IMR-90 (cell line): Measurements from ENCODE around the gene GOLGA5. TPM values are rescaled to one million over a fixed set of nuclear protein-coding genes. Genes with fewer than 3 reads are reported as not detected.

Source experiments
- ATAC-seq: fragments of 200-7000 bp; cut with Tn5 transposase; 2 replicates; pipeline ENCODE4 v1.9.1; 2020; ENCODE audit warnings: low read depth, mild to moderate bottlenecking, moderate library complexity
- BruUV-seq: library from RNA; stranded (reverse); fragments of 400-500 nt; replicated peaks from 2 replicates; lab custom pipeline; 2021; lab: Mats Ljungman, UMichigan
- CTCF ChIA-PET: fragments of 300-600 bp; formaldehyde crosslinking; extraction: SDS; loops from one replicate; lab custom pipeline; 2021; ENCODE audit warnings: antibody characterized with exemption; lab: Yijun Ruan, JAX
- POLR2A ChIA-PET: fragments of 300-600 bp; sonication (Branson Sonifier 250); formaldehyde crosslinking; loops from one replicate; lab custom pipeline; 2022; ENCODE audit warnings: antibody characterized with exemption; ENCODE audit not compliant: unreplicated experiment; lab: Charles Lee
- DNase-seq: peaks from one replicate; pipeline ENCODE4 v3.0.0; 2013
- H2AFZ ChIP-seq: replicated peaks from 2 replicates; pipeline ENCODE3; 2013; ENCODE audit warnings: low read length, mild to moderate bottlenecking; ENCODE audit not compliant: poor library complexity
- H2AK5ac ChIP-seq: 2 replicates; pipeline ENCODE4 v1.6.1; 2013; ENCODE audit warnings: low read depth, low read length, inconsistent platforms
- H2AK9ac ChIP-seq: replicated peaks from 2 replicates; pipeline ENCODE3; 2013; ENCODE audit warnings: mild to moderate bottlenecking, low read depth, low read length, moderate library complexity; ENCODE audit not compliant: poor library complexity
- H2BK120ac ChIP-seq: 2 replicates; pipeline ENCODE4 v1.6.1; 2013; ENCODE audit warnings: low read depth, low read length, inconsistent platforms
- H2BK15ac ChIP-seq: 3 replicates; pipeline ENCODE4 v1.6.1; 2013; ENCODE audit warnings: low read depth, low read length, inconsistent platforms
- H2BK20ac ChIP-seq: 2 replicates; pipeline ENCODE4 v1.6.1; 2013; ENCODE audit warnings: low read depth, mild to moderate bottlenecking, inconsistent platforms, low read length, moderate library complexity
- H2BK5ac ChIP-seq: 2 replicates; pipeline ENCODE4 v1.6.1; 2013; ENCODE audit warnings: mild to moderate bottlenecking, low read depth, low read length, inconsistent platforms; ENCODE audit not compliant: poor library complexity, severe bottlenecking
- H3K14ac ChIP-seq: replicated peaks from 2 replicates; pipeline ENCODE4 v1.6.1; 2013; ENCODE audit warnings: low read depth, low read length, inconsistent platforms
- H3K18ac ChIP-seq: 2 replicates; pipeline ENCODE4 v1.6.1; 2013; ENCODE audit warnings: low read depth, low read length, control low read depth
- H3K23ac ChIP-seq: 2 replicates; pipeline ENCODE4 v1.6.1; 2013; ENCODE audit warnings: low read depth, low read length, inconsistent platforms
- H3K27ac ChIP-seq: 2 replicates; pipeline ENCODE4 v1.5.1; 2013; ENCODE audit warnings: mild to moderate bottlenecking, control low read depth, low read length; ENCODE audit not compliant: insufficient read depth
- H3K27me3 ChIP-seq: 2 replicates; pipeline ENCODE4 v1.6.1; 2013; ENCODE audit warnings: low read length; ENCODE audit not compliant: control insufficient read depth, insufficient read depth
- H3K36me3 ChIP-seq: 2 replicates; pipeline ENCODE4 v1.6.1; 2013; ENCODE audit warnings: low read length, mixed read lengths; ENCODE audit not compliant: control insufficient read depth, insufficient read depth
- H3K4ac ChIP-seq: 2 replicates; pipeline ENCODE4 v1.6.1; 2013; ENCODE audit warnings: low read depth, low read length, inconsistent platforms
- H3K4me1 ChIP-seq: 2 replicates; pipeline ENCODE4 v1.6.1; 2013; ENCODE audit warnings: low read length, mixed read lengths; ENCODE audit not compliant: control insufficient read depth, insufficient read depth
- H3K4me2 ChIP-seq: 2 replicates; pipeline ENCODE4 v1.6.1; 2013; ENCODE audit warnings: low read depth, mild to moderate bottlenecking, control low read depth, low read length, moderate library complexity
- H3K4me3 ChIP-seq: 2 replicates; pipeline ENCODE4 v1.5.1; 2013; ENCODE audit warnings: low read depth, mild to moderate bottlenecking, control low read depth, low read length, moderate library complexity; ENCODE audit not compliant: insufficient read depth
- H3K56ac ChIP-seq: 2 replicates; pipeline ENCODE4 v1.6.1; 2013; ENCODE audit warnings: low read length, inconsistent platforms; ENCODE audit not compliant: insufficient read depth; ENCODE audit errors: extremely low read depth
- H3K79me1 ChIP-seq, 2 experiments: 2 replicates each; pipeline ENCODE4 v1.6.1; 2013; ENCODE audit warnings: low read length in 2 of 2, inconsistent platforms in 1 of 2, low read depth in 1 of 2
- H3K9ac ChIP-seq: 2 replicates; pipeline ENCODE4 v1.6.1; 2013; ENCODE audit warnings: low read depth, low read length, control low read depth
- H3K9me1 ChIP-seq: 2 replicates; pipeline ENCODE4 v1.6.1; 2013; ENCODE audit warnings: low read length, inconsistent platforms; ENCODE audit not compliant: insufficient read depth
- H3K9me3 ChIP-seq: 2 replicates; pipeline ENCODE4 v1.6.1; 2013; ENCODE audit warnings: low read length; ENCODE audit not compliant: control insufficient read depth, insufficient read depth
- H4K20me1 ChIP-seq: 2 replicates; pipeline ENCODE4 v1.6.1; 2013; ENCODE audit warnings: low read length, inconsistent platforms; ENCODE audit not compliant: insufficient read depth
- H4K5ac ChIP-seq: 2 replicates; pipeline ENCODE4 v1.6.1; 2013; ENCODE audit warnings: mild to moderate bottlenecking, low read depth, low read length, control low read depth
- H4K8ac ChIP-seq, 2 experiments: 2 replicates each; pipeline ENCODE4 v1.6.1; 2013; ENCODE audit warnings: low read depth in 2 of 2, low read length in 2 of 2, control low read depth in 1 of 2, inconsistent platforms in 1 of 2
- H4K91ac ChIP-seq: 2 replicates; pipeline ENCODE4 v1.6.1; 2013; ENCODE audit warnings: low read depth, low read length, inconsistent platforms; ENCODE audit not compliant: insufficient read depth
- BHLHE40 ChIP-seq: fragments of 150-350 bp; IDR thresholded peaks from 2 replicates; pipeline ENCODE4 v1.6.1; 2016; ENCODE audit warnings: mild to moderate bottlenecking, low read depth, low read length
- CHD1 ChIP-seq: IDR thresholded peaks from 2 replicates; pipeline ENCODE4 v1.6.1; 2012; ENCODE audit warnings: low read depth, low read length, improper control_type of control experiment
- FOS ChIP-seq: fragments of 150-350 bp; IDR thresholded peaks from 2 replicates; pipeline ENCODE4 v1.6.1; 2016; ENCODE audit warnings: low read depth, low read length
- MAZ ChIP-seq: IDR thresholded peaks from 2 replicates; pipeline ENCODE4 v1.6.1; 2012; ENCODE audit warnings: low read depth, mild to moderate bottlenecking, low read length, improper control_type of control experiment, moderate library complexity, borderline replicate concordance
- dilution Hi-C: fragments of 300-500 bp; cut with HindIII; formaldehyde crosslinking; loops from one replicate; pipeline ENCODE4 v1.14.3; 2018; ENCODE audit warnings: low sequenced_read_pairs; ENCODE audit not compliant: unreplicated experiment
- in situ Hi-C: fragments of 300-500 bp; cut with MboI; formaldehyde crosslinking; loops from 3 replicates; pipeline ENCODE4 v1.14.3; 2019; ENCODE audit warnings: low sequenced_read_pairs, inconsistent platforms, mixed read lengths
- intact Hi-C: fragments of 100-400 bp; cut with micrococcal nuclease; formaldehyde crosslinking; loops from 2 replicates; pipeline ENCODE4 v1.10.0; 2022
- polyA plus RNA-seq, 3 experiments: library from polyadenylated mRNA; depleted of rRNA; stranded (reverse); fragments of >200 nt; gene quantifications; 2 replicates each; pipeline ENCODE4 v1.2.3, GENCODE V29; 2012; ENCODE audit warnings: low replicate concordance in 1 of 3
- total RNA-seq: library from RNA; depleted of rRNA; stranded (reverse); fragments of >200 nt; gene quantifications from 2 replicates; pipeline ENCODE4 v1.2.3, GENCODE V29; 2012; rRNA removed
- TF ChIP-seq, protein P1 (sequence below): conservative IDR thresholded peaks from 2 replicates; pipeline ENCODE4 v1.5.1; 2012; ENCODE audit warnings: mild to moderate bottlenecking, low read depth, low read length, improper control_type of control experiment

GOLGA5 gene
- total and polyA plus RNA-seq, 2 of the 4 experiments (the other 2 are of a cell fraction) = 35.0 to 59.5 TPM

- H3K18ac ChIP-seq = no peak overlapping the region
- no peaks in the 10 kb centered on the region for H4K20me1 ChIP-seq
- H3K9me3 ChIP-seq = peaks cover 5% of the 10 kb centered on the region; the same call in 1 of the 2 replicates
- no peak overlapping the region for H3K23ac ChIP-seq
- H2BK120ac ChIP-seq = no peak overlapping the region
- H4K91ac ChIP-seq = no peak overlapping the region
- no peak overlapping the region for H3K14ac ChIP-seq
- peaks cover 3% of the 10 kb centered on the region; the same call in 1 of the 2 replicates for H3K27me3 ChIP-seq
- dilution Hi-C loops (no loop called here), in situ Hi-C loops (no loop called here), intact Hi-C loops (no loop called here)
- H3K36me3 ChIP-seq = no peaks in the 10 kb centered on the region
- H2AFZ ChIP-seq = no peak overlapping the region
- H2BK5ac ChIP-seq = no peak overlapping the region
- H2BK20ac ChIP-seq = no peak overlapping the region
- H3K9ac ChIP-seq = no peak overlapping the region
- no TSS peak for BruUV-seq
- no peak overlapping the region for H2AK5ac ChIP-seq
- no peak overlapping the region for H3K27ac ChIP-seq
- no peak overlapping the region for H2AK9ac ChIP-seq
- no peak overlapping the region for H4K8ac ChIP-seq
- no peak overlapping the region for H4K5ac ChIP-seq
- H2BK15ac ChIP-seq = no peak overlapping the region
- no peak overlapping the region for H3K4me3 ChIP-seq
- no peak for DNase-seq
- H3K4me2 ChIP-seq = no peak overlapping the region
- no peak overlapping the region for H3K56ac ChIP-seq
- ChIA-PET POLR2A (no interaction called here), CTCF (no interaction called here)
- TF ChIP-seq, protein P1, sequence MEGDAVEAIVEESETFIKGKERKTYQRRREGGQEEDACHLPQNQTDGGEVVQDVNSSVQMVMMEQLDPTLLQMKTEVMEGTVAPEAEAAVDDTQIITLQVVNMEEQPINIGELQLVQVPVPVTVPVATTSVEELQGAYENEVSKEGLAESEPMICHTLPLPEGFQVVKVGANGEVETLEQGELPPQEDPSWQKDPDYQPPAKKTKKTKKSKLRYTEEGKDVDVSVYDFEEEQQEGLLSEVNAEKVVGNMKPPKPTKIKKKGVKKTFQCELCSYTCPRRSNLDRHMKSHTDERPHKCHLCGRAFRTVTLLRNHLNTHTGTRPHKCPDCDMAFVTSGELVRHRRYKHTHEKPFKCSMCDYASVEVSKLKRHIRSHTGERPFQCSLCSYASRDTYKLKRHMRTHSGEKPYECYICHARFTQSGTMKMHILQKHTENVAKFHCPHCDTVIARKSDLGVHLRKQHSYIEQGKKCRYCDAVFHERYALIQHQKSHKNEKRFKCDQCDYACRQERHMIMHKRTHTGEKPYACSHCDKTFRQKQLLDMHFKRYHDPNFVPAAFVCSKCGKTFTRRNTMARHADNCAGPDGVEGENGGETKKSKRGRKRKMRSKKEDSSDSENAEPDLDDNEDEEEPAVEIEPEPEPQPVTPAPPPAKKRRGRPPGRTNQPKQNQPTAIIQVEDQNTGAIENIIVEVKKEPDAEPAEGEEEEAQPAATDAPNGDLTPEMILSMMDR = no peak
- TF ChIP-seq MAZ = no peak
- no peak for TF ChIP-seq BHLHE40
- no peak for TF ChIP-seq CHD1
- TF ChIP-seq FOS = no peak
- no peak overlapping the region for H3K4ac ChIP-seq
- no peaks in the 10 kb centered on the region for H3K4me1 ChIP-seq
- no peak for ATAC-seq
- H3K79me1 ChIP-seq = no peaks in the 10 kb centered on the region
- no peaks in the 10 kb centered on the region for H3K9me1 ChIP-seq
These were observed 94.8 kb downstream of the GOLGA5 start for GRCh38 chr14:92888896-92889295.

Other genes with a start within 250 kb of the GOLGA5 start
- 18.9 and 19.2 TPM in 2 replicates for gene LGMN, start 45.7 kb upstream of the GOLGA5 start, total RNA-seq
- 37.9 and 39.3 TPM in 2 replicates for gene LGMN, start 45.7 kb upstream of the GOLGA5 start, polyA plus RNA-seq (2012; rRNA removed)
- gene CHGA, start 128.8 kb downstream of the GOLGA5 start, total RNA-seq = not detected in 2 replicates
- gene CHGA, start 128.8 kb downstream of the GOLGA5 start, polyA plus RNA-seq (2012; rRNA removed) = not detected in 2 replicates